Jurkat, Clone E6-1 (cell line): Measurements from ENCODE around the gene PDE6G. TPM values are rescaled to one million over a fixed set of nuclear protein-coding genes. Genes with fewer than 3 reads are reported as not detected.

ENCODE experiments used
- DNase-seq: peaks from one replicate; pipeline ENCODE4 v3.0.0-alpha.2; 2011; ENCODE audit warnings: low read depth, low spot score
- H3K4me3 ChIP-seq: 2 replicates; pipeline ENCODE4 v1.5.1; 2011; ENCODE audit warnings: mild to moderate bottlenecking, low read length, control low read depth, moderate library complexity
- polyA plus RNA-seq: library from polyadenylated mRNA; unstranded; fragments of >200 nt; gene quantifications from one replicate; pipeline ENCODE4 v1.2.1, GENCODE V29; 2012; ENCODE audit warnings: missing spikeins; ENCODE audit not compliant: insufficient read length, insufficient read depth

PDE6G gene
- polyA plus RNA-seq = not detected

- H3K4me3 ChIP-seq = no peak within 1 kb of the TSS
- DNase-seq = no peak
Observed at GRCh38 chr17:81656118-81656743, at the start of gene PDE6G. Gene PDE6G (minus strand): TSS chr17:81656542. CDS start chr17:81653305, 3,237 bp downstream.

- DNase-seq = no peak
- H3K4me3 ChIP-seq = no peak overlapping the region
Observed at GRCh38 chr17:81705518-81706231, 49.3 kb upstream of the PDE6G start.

DNA sequence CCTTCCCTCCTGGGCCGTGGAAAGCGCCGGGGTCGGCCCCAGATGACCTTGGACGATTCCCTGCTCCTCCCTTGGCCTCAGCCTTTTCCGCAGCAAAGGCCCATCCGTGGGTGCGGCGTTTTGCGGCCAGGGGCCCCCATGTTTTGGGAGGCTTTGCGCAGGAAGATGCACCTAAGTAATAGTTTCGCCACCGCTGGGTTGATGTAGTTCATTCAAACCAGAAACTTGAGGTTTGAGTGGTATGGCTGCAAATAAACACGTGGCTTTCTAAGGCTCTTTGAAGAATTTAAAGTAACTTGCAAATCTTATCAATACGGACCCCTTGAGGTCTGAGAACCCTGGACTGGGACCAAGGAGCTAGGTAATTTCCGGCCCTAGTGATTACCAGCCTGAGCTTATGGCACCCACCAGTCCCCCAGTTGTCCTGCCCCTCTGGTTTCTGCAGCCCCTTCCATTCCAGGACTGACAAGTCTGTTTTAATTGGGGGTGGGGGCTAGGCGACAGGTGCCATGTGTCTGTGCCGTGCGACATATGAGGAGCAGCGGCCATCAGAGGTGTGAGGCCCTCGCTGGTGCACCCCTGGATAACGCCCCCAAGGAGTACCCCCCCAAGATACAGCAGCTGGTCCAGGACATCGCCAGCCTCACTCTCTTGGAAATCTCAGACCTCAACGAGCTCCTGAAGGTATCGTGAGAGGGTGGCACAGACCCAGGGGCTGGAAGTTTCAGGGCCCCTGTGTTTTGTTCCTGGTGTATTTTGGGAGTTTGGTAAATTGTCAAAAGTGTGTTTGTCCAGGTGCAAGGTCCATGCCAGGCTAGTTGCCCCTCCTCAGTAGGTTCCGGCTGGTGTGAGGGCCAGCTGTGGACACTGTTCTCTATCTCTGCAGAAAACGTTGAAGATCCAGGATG, 47.7 kb upstream of the PDE6G start:
- no peak for DNase-seq
- peak overlapping the region; percentile 75 for H3K4me3 ChIP-seq

DNA sequence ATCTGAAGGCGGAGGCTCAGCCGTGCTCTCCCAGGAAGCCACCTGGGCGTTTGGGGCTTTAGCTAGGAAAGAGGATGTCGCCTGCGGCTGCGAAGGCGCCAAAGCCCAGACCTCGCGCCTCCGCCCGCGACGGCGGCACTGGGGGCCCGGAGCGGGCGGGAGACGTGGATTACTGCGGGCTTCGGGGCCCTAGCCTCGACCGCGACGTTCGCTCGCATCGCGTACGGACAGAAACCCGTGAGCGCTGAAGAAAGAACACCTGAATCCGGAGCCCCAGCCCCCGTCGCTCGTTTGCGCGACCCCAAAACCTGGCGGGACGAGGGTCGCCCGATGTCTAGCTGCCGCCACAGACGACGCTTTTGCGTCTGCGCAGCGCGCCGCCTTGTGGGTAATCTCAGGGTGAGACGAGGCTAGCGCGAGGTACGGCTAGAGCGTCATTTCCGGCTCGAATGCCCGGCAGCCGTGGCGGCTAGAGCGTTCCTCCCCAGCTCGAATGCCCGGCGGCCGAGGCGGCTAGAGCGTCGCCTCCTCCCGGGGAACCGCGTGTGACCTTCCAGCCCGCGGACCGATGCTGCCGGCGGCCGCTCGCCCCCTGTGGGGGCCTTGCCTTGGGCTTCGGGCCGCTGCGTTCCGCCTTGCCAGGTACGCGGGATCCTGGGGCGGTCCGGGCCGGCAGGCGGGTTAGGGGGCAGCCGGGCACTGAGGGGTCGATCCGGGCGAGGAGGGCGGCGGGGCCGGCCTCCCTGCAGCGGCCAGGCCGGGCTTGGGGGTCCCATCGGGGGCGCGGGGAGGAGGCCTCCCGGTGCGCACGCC, 46.8 kb upstream of the PDE6G start, which contains the start of gene MRPL12:
Gene MRPL12, plus strand, starts transcription at position 434 of the 813 bp plus-strand sequence. Its CDS starts 135 bp downstream, at position 569.
- H3K4me3 ChIP-seq = peak within 1 kb of the TSS; percentile 75
- peak; percentile 87 for DNase-seq

- H3K4me3 ChIP-seq = peak overlapping the region; percentile 75
- DNase-seq = no peak
Observed at GRCh38 chr17:81701288-81702071, 45.1 kb upstream of the PDE6G start.

GRCh38 chr17:81700353-81701287, 44.3 kb upstream of the PDE6G start:
- no peak overlapping the region for H3K4me3 ChIP-seq
- DNase-seq = no peak

GRCh38 chr17:81697261-81698044, 41.1 kb upstream of the PDE6G start:
- no peak overlapping the region for H3K4me3 ChIP-seq
- no peak for DNase-seq

DNA sequence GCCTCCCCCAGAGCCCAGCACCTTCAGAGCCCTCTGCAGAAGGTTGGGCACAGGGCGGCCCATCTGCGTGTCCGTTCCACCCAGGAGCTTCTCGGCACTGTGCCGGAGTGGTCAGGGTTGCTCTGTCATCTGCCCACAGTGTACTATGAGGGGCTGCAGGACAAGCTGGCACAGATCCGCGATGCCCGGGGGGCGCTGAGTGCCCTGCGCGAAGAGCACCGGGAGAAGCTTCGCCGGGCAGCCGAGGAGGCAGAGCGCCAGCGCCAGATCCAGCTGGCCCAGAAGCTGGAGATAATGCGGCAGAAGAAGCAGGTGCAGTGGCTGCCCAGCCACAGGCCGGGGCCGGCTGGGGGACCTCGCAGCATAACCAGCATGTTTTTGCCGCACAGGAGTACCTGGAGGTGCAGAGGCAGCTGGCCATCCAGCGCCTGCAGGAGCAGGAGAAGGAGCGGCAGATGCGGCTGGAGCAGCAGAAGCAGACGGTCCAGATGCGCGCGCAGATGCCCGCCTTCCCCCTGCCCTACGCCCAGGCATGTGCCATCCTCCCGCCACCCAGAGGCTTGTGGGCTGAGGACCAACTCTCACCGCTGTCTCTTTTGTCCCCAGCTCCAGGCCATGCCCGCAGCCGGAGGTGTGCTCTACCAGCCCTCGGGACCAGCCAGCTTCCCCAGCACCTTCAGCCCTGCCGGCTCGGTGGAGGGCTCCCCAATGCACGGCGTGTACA, 40.0 kb upstream of the PDE6G start:
- DNase-seq = no peak
- no peak overlapping the region for H3K4me3 ChIP-seq

GRCh38 chr17:81695801-81696200, 39.5 kb upstream of the PDE6G start:
- no peak overlapping the region for H3K4me3 ChIP-seq
- no peak for DNase-seq

DNA sequence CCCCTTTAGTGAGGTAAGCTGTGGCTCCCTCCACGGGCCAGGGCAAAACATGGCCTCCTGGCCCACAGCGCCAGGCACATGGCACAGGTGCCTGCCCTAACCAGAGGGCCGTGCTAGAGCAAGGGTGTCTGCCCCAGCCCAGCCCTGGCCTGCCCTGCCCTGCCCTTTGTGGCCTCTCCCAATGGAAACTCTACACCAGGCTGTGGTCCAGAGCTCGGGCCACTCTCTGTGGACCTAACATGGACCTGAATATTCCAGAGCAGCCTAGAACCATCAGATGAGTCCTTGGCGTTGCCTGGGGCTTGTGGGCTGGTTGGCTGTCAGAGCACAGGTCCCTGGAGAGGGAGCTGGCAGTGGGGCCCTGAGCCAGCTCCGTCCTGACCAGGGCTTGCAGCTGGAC, 38.9 kb upstream of the PDE6G start:
- DNase-seq = no peak
- H3K4me3 ChIP-seq = no peak overlapping the region

GRCh38 chr17:81694810-81695209, 38.5 kb upstream of the PDE6G start:
- no peak overlapping the region for H3K4me3 ChIP-seq
- no peak for DNase-seq

- no peak overlapping the region for H3K4me3 ChIP-seq
- DNase-seq = no peak
Observed at GRCh38 chr17:81693509-81694210, 37.3 kb upstream of the PDE6G start.

- no peak overlapping the region for H3K4me3 ChIP-seq
- no peak for DNase-seq
Observed at GRCh38 chr17:81691608-81692007, 35.3 kb upstream of the PDE6G start.

- DNase-seq = no peak
- no peak overlapping the region for H3K4me3 ChIP-seq
Observed at GRCh38 chr17:81691196-81691595, 34.9 kb upstream of the PDE6G start.

GRCh38 chr17:81690549-81690948, 34.2 kb upstream of the PDE6G start:
- no peak overlapping the region for H3K4me3 ChIP-seq
- DNase-seq = no peak
